Measurements from ENCODE around the gene TNC. TPM values are rescaled to one million over a fixed set of nuclear protein-coding genes. Genes with fewer than 3 reads are reported as not detected.

The TNC gene
- polyA plus RNA-seq, 3 donors = 0.02 TPM; not detected in 2

- Mint-ChIP-seq H3K4me1 (no peaks in the 10 kb centered on the region), H3K27me3 (ENCODE audit: low read depth in 3 of 3) (peaks cover 3 to 8% (median 7%) of the 10 kb centered on the region in 3 donors), H3K9me3 (peaks cover 0 to 2% (median 0%) of the 10 kb centered on the region in 7 donors), H3K4me3 (no peak overlapping the region), H3K27ac (no peak overlapping the region), H3K36me3 (no peaks in the 10 kb centered on the region)
- Histone ChIP-seq H3K27ac (ENCODE audit: low read depth in 1 of 2, low read length in 2 of 2) (no peak overlapping the region), H4K20me1 (ENCODE audit: insufficient read depth, low read length) (no peaks in the 10 kb centered on the region), H3K9ac (ENCODE audit: insufficient read depth, low read length, poor library complexity, severe bottlenecking) (no peak overlapping the region), H3K4me2 (replicated peaks; ENCODE audit: extremely low read depth, low read length, poor library complexity, severe bottlenecking) (no peak overlapping the region), H3K4me3 (replicated peaks in 1 of 3; ENCODE audit: low read depth in 2 of 3, low read length in 3 of 3) (no peak overlapping the region), H3K9me3 (replicated peaks in 1 of 2; ENCODE audit: control insufficient read depth in 1 of 2, insufficient read depth in 1 of 2, low read length in 2 of 2) (no peaks in the 10 kb centered on the region), H3K79me2 (ENCODE audit: insufficient read depth, low read length) (no peaks in the 10 kb centered on the region), H3K36me3 (replicated peaks in 1 of 2; ENCODE audit: control insufficient read depth in 1 of 2, insufficient read depth in 2 of 2, low read length in 2 of 2) (no peaks in the 10 kb centered on the region), H3K4me1 (ENCODE audit: control insufficient read depth in 1 of 2, insufficient read depth in 2 of 2, low read length in 2 of 2) (no peaks in the 10 kb centered on the region), H3K27me3 (ENCODE audit: control insufficient read depth in 2 of 2, insufficient read depth in 2 of 2, low read length in 2 of 2) (no peaks in the 10 kb centered on the region), H2AFZ (ENCODE audit: insufficient read depth, low read depth, low read length, poor library complexity, severe bottlenecking) (no peak overlapping the region)
- intact Hi-C loops (cut with micrococcal nuclease) = no loop called here
- no peak for TF ChIP-seq CTCF (IDR thresholded peaks at IDR 0.05)
- WGBS (ENCODE audit: insufficient coverage) = 92% methylated on average over 9 of the region's 9 CpGs
- no peak for DNase-seq
Observed at GRCh38 chr9:115090486-115090885, 27.5 kb downstream of the TNC start.

- no peak overlapping the region for H3K27ac Mint-ChIP-seq
Observed at GRCh38 chr9:115088860-115089259, 29.1 kb downstream of the TNC start.

More at GRCh38 chr9:115088860-115089259, 29.1 kb downstream of the TNC start:
- no peaks in the 10 kb centered on the region for H3K4me1 Mint-ChIP-seq
- no peaks in the 10 kb centered on the region for H3K27me3 ChIP-seq (ENCODE audit: control insufficient read depth in 2 of 2, insufficient read depth in 2 of 2, low read length in 2 of 2)
- no peaks in the 10 kb centered on the region for H3K36me3 ChIP-seq (replicated peaks in 1 of 2; ENCODE audit: control insufficient read depth in 1 of 2, insufficient read depth in 2 of 2, low read length in 2 of 2)
- no peak overlapping the region for H3K4me3 Mint-ChIP-seq
- WGBS (ENCODE audit: insufficient coverage) = 17% methylated on average over 1 of the region's 1 CpG
- H3K9me3 Mint-ChIP-seq = peaks cover 0 to 2% (median 0%) of the 10 kb centered on the region in 7 donors
- TF ChIP-seq CTCF (IDR thresholded peaks at IDR 0.05) = no peak
- no peaks in the 10 kb centered on the region for H3K79me2 ChIP-seq (ENCODE audit: insufficient read depth, low read length)
- no peak overlapping the region for H3K4me2 ChIP-seq (replicated peaks; ENCODE audit: extremely low read depth, low read length, poor library complexity, severe bottlenecking)
- no peaks in the 10 kb centered on the region for H3K4me1 ChIP-seq (ENCODE audit: control insufficient read depth in 1 of 2, insufficient read depth in 2 of 2, low read length in 2 of 2)
- no peak overlapping the region for H3K9ac ChIP-seq (ENCODE audit: insufficient read depth, low read length, poor library complexity, severe bottlenecking)
- H3K27ac ChIP-seq (ENCODE audit: low read depth in 1 of 2, low read length in 2 of 2) = no peak overlapping the region
- intact Hi-C loops (cut with micrococcal nuclease) = no loop called here
- no peaks in the 10 kb centered on the region for H3K9me3 ChIP-seq (replicated peaks in 1 of 2; ENCODE audit: control insufficient read depth in 1 of 2, insufficient read depth in 1 of 2, low read length in 2 of 2)
- no peaks in the 10 kb centered on the region for H4K20me1 ChIP-seq (ENCODE audit: insufficient read depth, low read length)
- H3K4me3 ChIP-seq (replicated peaks in 1 of 3; ENCODE audit: low read depth in 2 of 3, low read length in 3 of 3) = no peak overlapping the region
- no peak overlapping the region for H2AFZ ChIP-seq (ENCODE audit: insufficient read depth, low read depth, low read length, poor library complexity, severe bottlenecking)
- no peaks in the 10 kb centered on the region for H3K36me3 Mint-ChIP-seq
- no peak for DNase-seq
- H3K27me3 Mint-ChIP-seq (ENCODE audit: low read depth in 3 of 3) = peaks cover 2 to 5% (median 2%) of the 10 kb centered on the region in 3 donors
